B cell (primary cell): ENCODE measurements around the gene FAM107B.

Experiments used
- CTCF ChIP-seq: fragments of 200-600 bp; IDR thresholded peaks from one replicate; pipeline ENCODE4 v1.8.0; 2022; ENCODE audit warnings: antibody characterized with exemption, mild to moderate bottlenecking
- EZH2 ChIP-seq: IDR thresholded peaks from 2 replicates; pipeline ENCODE4 v1.6.1; 2012; ENCODE audit warnings: borderline replicate concordance, low read depth, mild to moderate bottlenecking, moderate library complexity, low read length; ENCODE audit not compliant: insufficient read depth, poor library complexity, severe bottlenecking

GRCh38 chr10:14519785-14520184 is 254.9 kb downstream of the FAM107B start:
- TF ChIP-seq CTCF (no peak), EZH2 (no peak)
